GM23338 (cell line): ENCODE measurements around the gene SBF1. TPM values are rescaled to one million over a fixed set of nuclear protein-coding genes. Genes with fewer than 3 reads are reported as not detected.

ENCODE experiments used
- ATAC-seq: fragments of 200-7000 bp; cut with Tn5 transposase; 3 replicates; pipeline ENCODE4 v1.9.1; 2020
- DNase-seq: peaks from one replicate; pipeline ENCODE4 v3.0.0-alpha.2; 2015; ENCODE audit warnings: low spot score
- H2AFZ ChIP-seq: fragments of 200-600 bp; sonication (generic); 2 replicates; pipeline ENCODE4 v1.8.0; 2016; ENCODE audit warnings: antibody characterized with exemption, mild to moderate bottlenecking, moderate library complexity
- H3F3A ChIP-seq: fragments of 200-600 bp; sonication (generic); replicated peaks from 2 replicates; pipeline ENCODE4 v1.8.0; 2017; ENCODE audit warnings: antibody characterized with exemption, mixed run types, low read depth
- H3K27ac ChIP-seq: fragments of 200-600 bp; sonication (generic); 2 replicates; pipeline ENCODE4 v1.6.1; 2016; ENCODE audit warnings: low read depth
- H3K27me3 ChIP-seq: fragments of 200-600 bp; sonication (generic); 2 replicates; pipeline ENCODE4 v1.8.0; 2016; ENCODE audit warnings: mild to moderate bottlenecking, mixed run types, moderate library complexity; ENCODE audit not compliant: insufficient read depth
- H3K36me3 ChIP-seq: fragments of 200-600 bp; sonication (generic); 2 replicates; pipeline ENCODE4 v1.8.0; 2016; ENCODE audit warnings: mild to moderate bottlenecking; ENCODE audit not compliant: insufficient read depth
- H3K4me1 ChIP-seq: fragments of 200-600 bp; sonication (generic); 2 replicates; pipeline ENCODE4 v1.8.0; 2016; ENCODE audit warnings: mild to moderate bottlenecking, moderate library complexity; ENCODE audit not compliant: insufficient read depth
- H3K4me2 ChIP-seq: fragments of 200-600 bp; sonication (generic); 2 replicates; pipeline ENCODE4 v1.7.1; 2017; ENCODE audit warnings: mixed run types
- H3K4me3 ChIP-seq: fragments of 200-600 bp; sonication (generic); 2 replicates; pipeline ENCODE4 v1.6.1; 2016; ENCODE audit warnings: mixed run types
- H3K79me2 ChIP-seq: fragments of 200-600 bp; sonication (generic); replicated peaks from 2 replicates; pipeline ENCODE4 v1.8.0; 2017; ENCODE audit warnings: mild to moderate bottlenecking; ENCODE audit not compliant: insufficient read depth
- H3K9me2 ChIP-seq: fragments of 200-600 bp; sonication (generic); 2 replicates; pipeline ENCODE4 v1.8.0; 2017; ENCODE audit not compliant: insufficient read depth
- H4K20me1 ChIP-seq: fragments of 200-600 bp; sonication (generic); replicated peaks from 2 replicates; pipeline ENCODE4 v1.8.0; 2017; ENCODE audit warnings: mild to moderate bottlenecking; ENCODE audit not compliant: insufficient read depth
- H3K27ac Mint-ChIP-seq: 2 replicates; pipeline ENCODE4 v1.8.0; 2020; ENCODE audit warnings: inconsistent platforms, mild to moderate bottlenecking, moderate library complexity, mixed read lengths
- H3K27me3 Mint-ChIP-seq: 3 replicates; pipeline ENCODE4 v1.8.0; 2022; ENCODE audit warnings: low read depth, mild to moderate bottlenecking, moderate library complexity, mixed read lengths, inconsistent platforms; ENCODE audit not compliant: insufficient read depth, poor library complexity
- H3K36me3 Mint-ChIP-seq: 3 replicates; pipeline ENCODE4 v1.8.0; 2021; ENCODE audit warnings: low read depth, mild to moderate bottlenecking, inconsistent platforms, moderate library complexity, mixed read lengths
- H3K4me1 Mint-ChIP-seq: 3 replicates; pipeline ENCODE4 v1.8.0; 2020; ENCODE audit warnings: mild to moderate bottlenecking, inconsistent platforms, mixed read lengths
- H3K4me3 Mint-ChIP-seq: 3 replicates; pipeline ENCODE4 v1.8.0; 2021; ENCODE audit warnings: moderate library complexity, mild to moderate bottlenecking, inconsistent platforms, mixed read lengths
- H3K9me3 Mint-ChIP-seq: 3 replicates; pipeline ENCODE4 v1.8.0; 2020; ENCODE audit warnings: moderate library complexity, mild to moderate bottlenecking, inconsistent platforms, mixed read lengths
- ETS1 ChIP-seq: IDR thresholded peaks from 2 replicates; pipeline ENCODE4 v1.6.1; 2016; ENCODE audit warnings: antibody characterized with exemption
- POLR2AphosphoS5 ChIP-seq: IDR thresholded peaks from 2 replicates; pipeline ENCODE4 v1.6.1; 2016; ENCODE audit warnings: antibody characterized with exemption, low read depth
- ZNF114 ChIP-seq: fragments of 250-450 bp; sonication (Bioruptor Pico); IDR thresholded peaks from 2 replicates; pipeline ENCODE4 v1.5.0; 2020; ENCODE audit warnings: mild to moderate bottlenecking, moderate library complexity
- ZNF462 ChIP-seq: fragments of 250-450 bp; sonication (Bioruptor Pico); IDR thresholded peaks from 2 replicates; pipeline ENCODE4 v1.5.0; 2020; ENCODE audit warnings: mild to moderate bottlenecking, moderate library complexity
- polyA plus RNA-seq: library from polyadenylated mRNA; unstranded; fragments of >200 nt; fragmentation: Nextera tagmentation; extraction: Ambion mirVana; gene quantifications from 2 replicates; pipeline ENCODE4 v1.2.1, GENCODE V29; 2016
- total RNA-seq: library from RNA; depleted of rRNA; stranded (reverse); fragments of >200 nt; shearing (Covaris generic); gene quantifications from 2 replicates; pipeline ENCODE4 v1.2.3, GENCODE V29; 2014
- TF ChIP-seq, protein P1 (sequence below): IDR thresholded peaks from one replicate; pipeline ENCODE4 v1.6.1; 2018; ENCODE audit warnings: antibody characterized with exemption; ENCODE audit not compliant: unreplicated experiment

Gene SBF1
- total and polyA plus RNA-seq, 2 experiments from 2014 or later = 26.5 to 85.4 TPM

DNA sequence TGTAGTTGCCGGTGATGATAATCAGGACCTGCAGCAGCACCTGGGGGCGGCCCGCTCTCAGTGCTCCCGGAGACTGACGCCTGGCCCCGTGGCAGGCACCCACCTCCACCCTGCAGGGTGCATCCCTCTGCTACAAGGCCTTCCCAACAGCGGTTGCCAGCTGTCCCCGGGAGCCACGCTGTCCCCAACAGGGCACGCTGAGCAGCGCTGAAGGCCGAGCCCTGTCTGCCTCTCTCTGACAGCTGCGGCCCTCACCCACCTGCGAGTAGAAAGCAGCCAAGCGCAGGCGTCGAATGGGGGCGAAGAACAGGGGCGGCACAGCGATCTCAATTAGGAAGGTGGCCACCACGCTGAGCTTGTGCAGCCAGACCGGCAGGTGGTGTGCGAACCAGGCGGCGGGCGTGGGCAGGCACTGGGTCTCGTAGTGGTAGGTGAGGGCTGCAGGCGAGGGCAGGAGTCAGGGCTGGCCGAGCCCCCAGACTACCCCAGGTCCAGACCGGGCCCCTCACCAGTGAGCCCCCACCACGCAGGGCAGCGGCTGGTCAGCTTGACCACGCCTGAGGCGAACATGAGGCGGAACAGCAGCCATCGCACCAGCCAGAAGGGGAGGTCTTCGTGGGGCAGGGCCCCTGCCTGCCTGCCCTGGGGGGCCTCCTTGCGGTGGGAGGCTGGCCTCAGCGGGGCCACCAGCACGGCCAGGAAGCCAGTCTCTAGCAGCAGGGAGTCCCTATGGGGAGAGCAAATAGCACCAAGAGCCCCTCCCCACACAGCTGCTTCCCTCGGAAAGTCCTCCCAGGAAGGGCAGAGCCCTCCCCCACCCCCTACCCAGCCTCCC is 31.2 kb upstream of the SBF1 start:
- Histone ChIP-seq H3K4me2 (no peak overlapping the region), H3F3A (0 out of 2 replicates have a peak, but pooled peaks cover 6% of the 10 kb centered on the region), H3K27me3 (no peaks in the 10 kb centered on the region), H4K20me1 (peaks cover 19% of the 10 kb centered on the region), H2AFZ (no peak overlapping the region), H3K79me2 (peaks cover 26% of the 10 kb centered on the region), H3K4me1 (peaks cover 7% of the 10 kb centered on the region), H3K27ac (no peak overlapping the region), H3K36me3 (no peaks in the 10 kb centered on the region), H3K4me3 (no peak overlapping the region), H3K9me2 (no peaks in the 10 kb centered on the region)
- Mint-ChIP-seq H3K9me3 (no peaks in the 10 kb centered on the region), H3K4me3 (peak overlapping the region; percentile 93; the same call in 2 of the 3 replicates), H3K27me3 (peaks cover 9% of the 10 kb centered on the region), H3K27ac (no peak overlapping the region), H3K36me3 (no peaks in the 10 kb centered on the region; the same call in 2 of the 3 replicates), H3K4me1 (peaks cover 10% of the 10 kb centered on the region)
- no peak for ATAC-seq
- no peak for DNase-seq
- TF ChIP-seq, protein P1, sequence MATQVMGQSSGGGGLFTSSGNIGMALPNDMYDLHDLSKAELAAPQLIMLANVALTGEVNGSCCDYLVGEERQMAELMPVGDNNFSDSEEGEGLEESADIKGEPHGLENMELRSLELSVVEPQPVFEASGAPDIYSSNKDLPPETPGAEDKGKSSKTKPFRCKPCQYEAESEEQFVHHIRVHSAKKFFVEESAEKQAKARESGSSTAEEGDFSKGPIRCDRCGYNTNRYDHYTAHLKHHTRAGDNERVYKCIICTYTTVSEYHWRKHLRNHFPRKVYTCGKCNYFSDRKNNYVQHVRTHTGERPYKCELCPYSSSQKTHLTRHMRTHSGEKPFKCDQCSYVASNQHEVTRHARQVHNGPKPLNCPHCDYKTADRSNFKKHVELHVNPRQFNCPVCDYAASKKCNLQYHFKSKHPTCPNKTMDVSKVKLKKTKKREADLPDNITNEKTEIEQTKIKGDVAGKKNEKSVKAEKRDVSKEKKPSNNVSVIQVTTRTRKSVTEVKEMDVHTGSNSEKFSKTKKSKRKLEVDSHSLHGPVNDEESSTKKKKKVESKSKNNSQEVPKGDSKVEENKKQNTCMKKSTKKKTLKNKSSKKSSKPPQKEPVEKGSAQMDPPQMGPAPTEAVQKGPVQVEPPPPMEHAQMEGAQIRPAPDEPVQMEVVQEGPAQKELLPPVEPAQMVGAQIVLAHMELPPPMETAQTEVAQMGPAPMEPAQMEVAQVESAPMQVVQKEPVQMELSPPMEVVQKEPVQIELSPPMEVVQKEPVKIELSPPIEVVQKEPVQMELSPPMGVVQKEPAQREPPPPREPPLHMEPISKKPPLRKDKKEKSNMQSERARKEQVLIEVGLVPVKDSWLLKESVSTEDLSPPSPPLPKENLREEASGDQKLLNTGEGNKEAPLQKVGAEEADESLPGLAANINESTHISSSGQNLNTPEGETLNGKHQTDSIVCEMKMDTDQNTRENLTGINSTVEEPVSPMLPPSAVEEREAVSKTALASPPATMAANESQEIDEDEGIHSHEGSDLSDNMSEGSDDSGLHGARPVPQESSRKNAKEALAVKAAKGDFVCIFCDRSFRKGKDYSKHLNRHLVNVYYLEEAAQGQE = no peak

GRCh38 chr22:50505276-50505775 is 30.5 kb upstream of the SBF1 start:
- no peak overlapping the region for H3K4me3 Mint-ChIP-seq
- H3K27me3 Mint-ChIP-seq = peaks cover 9% of the 10 kb centered on the region
- no peak overlapping the region for H3K27ac Mint-ChIP-seq
- no peak for DNase-seq
- Histone ChIP-seq H3K4me3 (no peak overlapping the region), H3K4me1 (peaks cover 7% of the 10 kb centered on the region), H2AFZ (no peak overlapping the region), H3K27ac (no peak overlapping the region), H3K27me3 (no peaks in the 10 kb centered on the region), H3K36me3 (no peaks in the 10 kb centered on the region), H3K9me2 (no peaks in the 10 kb centered on the region), H3F3A (0 out of 2 replicates have a peak, but pooled peaks cover 6% of the 10 kb centered on the region), H3K79me2 (peaks cover 20% of the 10 kb centered on the region), H3K4me2 (no peak overlapping the region), H4K20me1 (peaks cover 19% of the 10 kb centered on the region)
- no peaks in the 10 kb centered on the region for H3K9me3 Mint-ChIP-seq
- ATAC-seq = no peak
- H3K4me1 Mint-ChIP-seq = peaks cover 10% of the 10 kb centered on the region
- no peaks in the 10 kb centered on the region; the same call in 2 of the 3 replicates for H3K36me3 Mint-ChIP-seq
- TF ChIP-seq ETS1 (no peak), ZNF114 (CRISPR knock-in tag) (no peak), POLR2AphosphoS5 (no peak), ZNF462 (CRISPR knock-in tag) (no peak)
